Stimulated activated naive CD4-positive, alpha-beta T cell treated with Interleukin-2 at 50 U/mL for 16 hours (primary cell): ENCODE measurements around the gene KLHL1.
"Not testable (repeated sequence)": the region's sequence is repeated elsewhere in the genome, so short reads cannot be mapped to it uniquely, and the experiment has no call there.

Experiments used
- DNase-seq: peaks from one replicate; lab custom pipeline; 2025; lab: John Stamatoyannopoulos, UW

Gene KLHL1, protein sequence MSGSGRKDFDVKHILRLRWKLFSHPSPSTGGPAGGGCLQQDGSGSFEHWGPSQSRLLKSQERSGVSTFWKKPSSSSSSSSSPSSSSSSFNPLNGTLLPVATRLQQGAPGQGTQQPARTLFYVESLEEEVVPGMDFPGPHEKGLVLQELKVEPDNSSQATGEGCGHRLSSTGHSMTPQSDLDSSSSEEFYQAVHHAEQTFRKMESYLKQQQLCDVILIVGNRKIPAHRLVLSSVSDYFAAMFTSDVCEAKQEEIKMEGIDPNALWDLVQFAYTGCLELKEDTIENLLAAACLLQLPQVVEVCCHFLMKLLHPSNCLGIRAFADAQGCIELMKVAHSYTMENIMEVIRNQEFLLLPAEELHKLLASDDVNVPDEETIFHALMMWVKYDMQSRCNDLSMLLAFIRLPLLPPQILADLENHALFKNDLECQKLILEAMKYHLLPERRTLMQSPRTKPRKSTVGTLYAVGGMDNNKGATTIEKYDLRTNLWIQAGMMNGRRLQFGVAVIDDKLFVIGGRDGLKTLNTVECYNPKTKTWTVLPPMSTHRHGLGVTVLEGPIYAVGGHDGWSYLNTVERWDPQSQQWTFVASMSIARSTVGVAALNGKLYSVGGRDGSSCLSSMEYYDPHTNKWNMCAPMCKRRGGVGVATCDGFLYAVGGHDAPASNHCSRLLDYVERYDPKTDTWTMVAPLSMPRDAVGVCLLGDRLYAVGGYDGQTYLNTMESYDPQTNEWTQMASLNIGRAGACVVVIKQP

GRCh38 chr13:70108356-70109105 is at the start of gene KLHL1:
Gene KLHL1 (minus strand): TSS chr13:70108452. CDS start chr13:70107699, 753 bp downstream.
- DNase-seq, result no peak

GRCh38 chr13:70142658-70143057 is 34.4 kb upstream of the KLHL1 start:
- not testable (repeated sequence) for DNase-seq

DNA sequence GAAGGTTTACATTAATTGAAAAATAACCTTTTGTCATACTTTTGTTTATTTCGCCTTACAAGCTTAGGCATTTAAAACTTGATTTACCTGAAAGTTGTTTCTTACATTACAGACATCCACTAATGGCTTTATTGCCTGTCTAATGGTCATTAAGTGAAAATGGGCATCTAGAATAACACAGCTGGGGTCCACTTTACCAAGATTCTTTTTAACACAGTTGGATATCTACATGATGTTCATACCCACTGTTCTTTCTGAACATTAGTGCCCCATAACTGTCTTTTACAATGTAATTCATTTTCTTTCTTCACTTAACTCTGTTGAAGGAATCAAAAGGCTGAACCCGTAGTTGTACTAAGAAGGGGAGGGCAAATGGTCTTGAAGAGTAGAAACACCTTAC is 19.8 kb upstream of the KLHL1 start:
- no peak for DNase-seq

- DNase-seq, result no peak
Measured at GRCh38 chr13:70125693-70126092, 17.4 kb upstream of the KLHL1 start.

DNA sequence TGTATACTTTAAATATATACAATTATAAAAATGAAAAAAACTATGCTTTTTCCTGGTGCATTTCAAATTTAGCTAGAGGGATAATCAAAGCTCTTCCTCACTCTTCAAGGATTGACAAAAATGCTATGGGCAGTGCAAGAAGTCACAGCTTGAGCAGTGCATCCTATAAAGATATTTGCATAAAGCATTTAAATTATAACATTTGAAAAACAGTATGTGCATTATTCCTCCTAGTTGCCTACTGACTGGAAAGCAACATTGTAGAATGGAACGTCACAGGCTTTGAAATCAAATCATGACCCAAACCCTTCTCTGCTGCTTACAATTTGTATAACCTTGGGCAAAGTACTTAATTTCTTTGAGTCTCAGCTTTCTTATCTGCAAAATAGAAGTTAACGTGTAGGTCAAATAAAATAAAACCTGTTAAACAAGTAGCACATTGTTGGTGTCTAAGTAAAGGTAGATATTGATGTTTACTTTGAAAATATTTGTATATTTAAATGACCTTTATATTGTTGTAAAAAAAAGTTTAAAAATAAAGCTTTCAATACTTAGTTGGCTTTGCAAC is 9.2 kb upstream of the KLHL1 start:
- DNase-seq, result no peak

- DNase-seq, result no peak
Measured at GRCh38 chr13:70107498-70108281, 562 bp downstream of the KLHL1 start, which contains the start of gene ATXN8OS. Gene ATXN8OS (plus strand): TSS chr13:70107826.

GRCh38 chr13:70107125-70107497 is 1.1 kb downstream of the KLHL1 start:
- no peak for DNase-seq

GRCh38 chr13:70104481-70104880 is 3.8 kb downstream of the KLHL1 start:
- DNase-seq, result no peak

GRCh38 chr13:70098669-70099068 is 9.6 kb downstream of the KLHL1 start:
- DNase-seq, result no peak

DNA sequence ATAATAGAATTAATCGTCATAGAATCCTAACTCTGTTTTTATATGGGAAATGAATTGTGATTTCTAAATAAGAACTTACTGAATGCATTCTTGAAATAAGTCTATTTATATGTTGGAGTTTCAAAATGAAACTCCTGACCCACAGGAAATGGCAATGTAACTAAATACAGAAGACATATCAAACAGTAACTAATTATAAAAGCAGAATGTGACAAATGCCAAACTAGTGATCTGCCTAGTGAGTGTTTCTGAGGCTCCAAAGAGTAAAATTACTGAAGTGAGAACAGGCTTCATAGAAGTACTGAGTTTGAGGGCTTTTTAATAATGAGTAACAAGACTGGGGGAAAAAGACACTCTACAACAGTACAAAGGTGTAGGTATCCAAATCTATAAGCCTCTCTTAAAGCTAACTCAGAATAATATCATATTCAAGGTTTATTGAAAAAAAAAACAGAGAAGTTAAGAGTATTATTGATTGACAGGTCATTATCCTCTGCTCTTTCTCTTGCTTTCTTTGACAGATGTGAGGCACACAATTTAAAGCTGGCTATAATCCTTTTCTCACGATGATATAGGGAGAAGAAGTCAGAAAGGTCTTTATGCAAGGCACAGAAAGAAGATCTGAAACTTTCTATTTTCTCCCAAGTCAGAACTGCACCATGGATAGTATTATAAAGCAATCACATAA is 18.1 kb downstream of the KLHL1 start:
- no peak for DNase-seq

- no peak for DNase-seq
Measured at GRCh38 chr13:70088926-70089325, 19.3 kb downstream of the KLHL1 start.

DNA sequence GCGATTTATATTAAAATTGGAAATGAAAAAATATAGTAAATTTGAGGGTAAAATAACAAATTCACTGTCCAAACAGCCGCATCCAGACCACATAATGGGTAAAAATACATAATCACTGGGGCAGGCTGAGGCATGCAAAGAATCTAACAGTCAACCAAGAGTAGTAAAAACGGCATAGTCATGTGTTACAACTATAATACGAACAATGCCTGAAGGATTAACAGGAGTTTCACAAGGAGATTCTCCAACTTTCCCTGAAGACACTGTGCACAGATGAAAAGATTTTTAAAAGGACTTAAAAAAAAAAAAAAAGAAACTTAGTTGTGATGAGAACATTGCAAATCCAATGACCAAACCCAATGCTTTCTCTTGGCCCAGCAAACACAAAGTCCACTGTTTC is 21.0 kb downstream of the KLHL1 start:
- no peak for DNase-seq

GRCh38 chr13:70080012-70080411 is 28.2 kb downstream of the KLHL1 start:
- no peak for DNase-seq

GRCh38 chr13:70054572-70054971 is 53.7 kb downstream of the KLHL1 start:
- DNase-seq, result no peak

DNA sequence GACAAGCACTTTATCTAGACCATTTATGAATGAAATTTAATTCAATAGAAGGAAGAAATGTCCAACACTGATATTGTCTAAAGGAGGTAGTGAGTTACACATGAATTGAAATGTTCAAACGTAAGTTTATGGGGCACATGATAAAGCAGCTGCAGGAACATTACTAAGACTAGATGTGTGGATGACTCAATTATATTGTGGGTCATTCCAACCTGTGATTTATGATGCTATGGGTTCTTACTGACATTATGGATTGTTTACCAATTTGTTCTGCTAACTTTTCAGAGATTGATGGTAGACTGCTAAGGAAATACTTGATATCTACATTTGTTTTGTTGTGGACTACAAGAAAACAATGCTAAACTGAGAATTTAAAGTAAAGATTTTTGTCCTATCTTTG is 56.7 kb downstream of the KLHL1 start:
- no peak for DNase-seq

- no peak for DNase-seq
Measured at GRCh38 chr13:70043685-70044084, 64.6 kb downstream of the KLHL1 start.

GRCh38 chr13:70042193-70042592 is 66.1 kb downstream of the KLHL1 start:
- DNase-seq, result no peak

- no peak for DNase-seq
Measured at GRCh38 chr13:70034286-70034685, 74.0 kb downstream of the KLHL1 start.

DNA sequence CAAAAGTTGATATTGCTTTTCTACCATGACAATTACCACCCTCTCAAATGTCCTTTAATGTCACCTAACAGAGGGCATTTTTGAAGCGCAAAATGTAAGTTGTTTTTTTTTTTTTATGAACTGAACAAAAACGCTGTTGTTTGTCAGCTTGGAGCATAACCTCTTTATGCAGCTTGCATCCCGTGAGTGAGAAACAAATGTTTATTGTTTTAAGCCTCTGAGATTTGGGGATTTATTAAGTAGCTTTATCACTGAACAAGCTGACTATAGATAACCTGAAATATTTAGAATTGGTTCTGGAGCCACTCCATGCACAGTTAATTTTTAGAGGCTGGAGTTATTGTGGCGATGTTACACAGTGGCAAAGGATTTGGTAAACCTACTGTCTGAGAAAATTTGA is 80.7 kb downstream of the KLHL1 start:
- DNase-seq, result no peak

DNA sequence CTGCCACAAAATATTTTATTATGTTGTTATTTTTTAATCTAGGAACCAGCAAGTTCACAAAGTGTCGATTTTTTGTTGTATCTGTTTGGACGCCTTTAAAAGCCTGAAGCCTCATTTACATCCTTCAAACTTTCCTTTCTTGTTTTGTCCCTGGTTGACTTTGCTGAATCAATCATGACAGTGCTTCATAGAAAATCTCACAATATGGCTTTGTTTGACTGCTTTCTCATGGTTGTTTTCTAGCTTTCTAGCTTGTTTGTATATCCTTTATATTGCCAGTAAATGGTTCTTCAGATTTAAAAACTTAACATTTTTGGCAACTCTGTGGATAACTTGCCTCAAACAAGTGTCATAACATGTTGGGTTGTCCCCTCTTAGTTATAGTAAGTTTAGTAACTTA is 84.7 kb downstream of the KLHL1 start:
- no peak for DNase-seq

DNA sequence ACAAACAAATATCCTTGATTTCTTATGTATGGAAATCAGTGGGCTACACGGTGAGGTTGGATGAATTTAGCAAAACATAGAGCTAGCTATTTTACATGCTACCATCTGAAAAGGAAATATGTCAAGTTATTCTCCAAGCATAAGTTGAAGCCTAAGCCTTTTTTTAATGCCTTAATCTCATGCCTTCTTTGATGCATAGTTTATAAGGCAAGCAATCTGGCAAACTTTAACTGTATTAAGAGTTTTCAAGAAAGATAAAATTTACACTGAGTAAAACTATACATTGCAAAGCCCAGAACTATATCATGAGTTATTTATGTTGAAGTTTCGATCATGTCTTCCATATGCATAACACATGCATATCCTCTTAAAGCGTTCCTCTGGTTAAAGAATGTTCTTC is 85.6 kb downstream of the KLHL1 start:
- no peak for DNase-seq
